HEK293T (cell line): ENCODE results near the gene CFD.

Experiments
- LEF1 ChIP-seq: fragments of 450-650 bp; IDR thresholded peaks from 2 replicates; pipeline ENCODE4 v1.6.1; 2017; ENCODE audit warnings: mild to moderate bottlenecking, borderline replicate concordance
- SP1 ChIP-seq: fragments of 450-650 bp; IDR thresholded peaks from 2 replicates; pipeline ENCODE4 v1.6.1; 2017

GRCh38 chr19:814152-815078 lies 45.0 kb upstream of the CFD start:
- TF ChIP-seq LEF1 (no peak), SP1 (no peak)
